ENCODE data around the gene RABAC1. TPM values are rescaled to one million over a fixed set of nuclear protein-coding genes. Genes with fewer than 3 reads are reported as not detected.

RABAC1 gene
- total and polyA plus RNA-seq, 2 experiments from 2014 or later = 151 to 270 TPM

DNA sequence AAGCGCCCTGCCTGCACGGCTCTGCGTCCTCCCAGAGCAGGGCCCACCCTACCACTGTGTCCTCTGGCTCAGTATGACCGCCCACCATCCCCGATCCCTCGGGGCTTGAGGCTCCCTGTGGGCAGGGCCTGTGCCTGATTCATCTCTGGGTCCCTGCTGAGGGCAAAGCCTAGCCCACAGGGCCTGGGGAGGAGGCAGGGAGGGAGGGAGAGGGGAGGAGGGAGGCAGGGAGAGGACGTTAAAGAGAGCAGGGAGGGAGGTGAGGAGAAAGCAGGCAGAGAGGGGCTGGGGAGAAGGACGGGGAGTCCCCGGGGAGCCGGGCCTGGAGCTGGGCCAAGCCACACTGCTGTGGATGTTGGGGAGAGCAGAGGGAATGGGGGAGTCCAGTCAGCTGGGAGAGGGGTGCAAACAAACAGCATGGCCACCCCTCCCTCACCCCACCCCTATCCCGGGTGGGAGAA is 26.8 kb downstream of the RABAC1 start:
- Histone ChIP-seq H3K4me3 (no peak overlapping the region), H3K9me3 (ENCODE audit: low read depth) (no peaks in the 10 kb centered on the region), H3K4me1 (ENCODE audit: low read depth) (no peaks in the 10 kb centered on the region), H3K27ac (no peak overlapping the region), H3K27me3 (peaks cover 96% of the 10 kb centered on the region), H3K36me3 (no peaks in the 10 kb centered on the region)
- TF ChIP-seq, protein P1, sequence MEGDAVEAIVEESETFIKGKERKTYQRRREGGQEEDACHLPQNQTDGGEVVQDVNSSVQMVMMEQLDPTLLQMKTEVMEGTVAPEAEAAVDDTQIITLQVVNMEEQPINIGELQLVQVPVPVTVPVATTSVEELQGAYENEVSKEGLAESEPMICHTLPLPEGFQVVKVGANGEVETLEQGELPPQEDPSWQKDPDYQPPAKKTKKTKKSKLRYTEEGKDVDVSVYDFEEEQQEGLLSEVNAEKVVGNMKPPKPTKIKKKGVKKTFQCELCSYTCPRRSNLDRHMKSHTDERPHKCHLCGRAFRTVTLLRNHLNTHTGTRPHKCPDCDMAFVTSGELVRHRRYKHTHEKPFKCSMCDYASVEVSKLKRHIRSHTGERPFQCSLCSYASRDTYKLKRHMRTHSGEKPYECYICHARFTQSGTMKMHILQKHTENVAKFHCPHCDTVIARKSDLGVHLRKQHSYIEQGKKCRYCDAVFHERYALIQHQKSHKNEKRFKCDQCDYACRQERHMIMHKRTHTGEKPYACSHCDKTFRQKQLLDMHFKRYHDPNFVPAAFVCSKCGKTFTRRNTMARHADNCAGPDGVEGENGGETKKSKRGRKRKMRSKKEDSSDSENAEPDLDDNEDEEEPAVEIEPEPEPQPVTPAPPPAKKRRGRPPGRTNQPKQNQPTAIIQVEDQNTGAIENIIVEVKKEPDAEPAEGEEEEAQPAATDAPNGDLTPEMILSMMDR (IDR thresholded peaks at IDR 0.05; ENCODE audit: low read depth, low read length) = no peak
- DNase-seq (ENCODE audit: low read depth in 1 of 2, low spot score in 1 of 2) = no peak

DNA sequence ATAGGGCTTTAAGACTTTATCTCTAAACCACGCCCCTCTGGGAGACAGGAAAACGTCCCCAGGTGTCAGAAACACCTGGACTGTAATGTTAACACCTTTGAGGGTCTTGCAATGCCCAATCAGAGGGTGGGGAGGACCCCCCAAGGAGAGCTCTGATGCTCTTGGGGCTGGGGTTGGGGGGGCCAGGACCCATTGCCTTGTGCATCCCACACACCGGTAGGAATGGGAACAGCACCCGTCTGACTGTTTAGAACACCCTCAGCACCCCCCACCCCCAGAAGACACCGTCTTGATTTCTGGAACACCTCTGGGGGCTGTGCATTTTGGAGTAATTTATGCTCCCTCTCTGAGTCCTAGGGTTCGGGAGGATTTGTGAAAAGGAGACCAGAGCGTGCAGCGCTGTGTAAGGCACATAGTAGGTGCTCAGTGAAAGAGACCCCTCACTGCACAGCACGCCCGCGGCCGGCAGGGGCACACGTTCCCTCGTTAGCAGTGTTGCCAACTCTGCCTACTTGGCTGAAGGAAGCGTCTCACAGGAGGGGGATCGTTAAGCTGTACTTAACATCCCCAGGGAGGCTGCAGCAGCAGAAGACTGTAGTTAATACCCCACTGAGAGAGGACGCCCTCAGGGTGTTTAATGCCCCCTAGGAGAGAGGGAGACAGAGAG is 28.1 kb downstream of the RABAC1 start:
- no peak for DNase-seq (ENCODE audit: low read depth in 1 of 2, low spot score in 1 of 2)
- Histone ChIP-seq H3K4me3 (no peak overlapping the region), H3K27ac (no peak overlapping the region), H3K27me3 (peaks cover 96% of the 10 kb centered on the region), H3K4me1 (ENCODE audit: low read depth) (no peaks in the 10 kb centered on the region), H3K9me3 (ENCODE audit: low read depth) (no peaks in the 10 kb centered on the region), H3K36me3 (no peaks in the 10 kb centered on the region)
- TF ChIP-seq, protein P1 (IDR thresholded peaks at IDR 0.05; ENCODE audit: low read depth, low read length) = peak; percentile 53

DNA sequence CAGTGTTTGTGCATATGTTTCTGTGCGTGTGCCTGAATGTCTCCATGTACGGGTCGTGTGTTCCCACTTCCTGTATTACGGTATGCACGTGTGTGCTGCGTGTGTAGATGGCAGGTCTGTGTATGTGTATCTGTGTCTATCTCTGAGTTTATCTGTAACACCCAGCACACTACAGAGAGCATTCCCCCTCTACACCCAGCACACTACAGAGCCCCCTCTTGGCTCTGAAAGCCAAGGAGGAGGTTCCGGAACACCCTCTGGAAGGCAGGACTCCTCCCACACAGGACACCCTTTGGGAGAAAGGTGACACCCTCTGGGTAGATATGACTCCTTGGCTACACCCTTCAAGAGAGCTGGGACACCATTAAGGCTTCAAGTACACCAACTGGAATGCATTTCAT is 28.8 kb downstream of the RABAC1 start:
- TF ChIP-seq, protein P1 (IDR thresholded peaks at IDR 0.05; ENCODE audit: low read depth, low read length) = no peak
- H3K9me3 ChIP-seq (ENCODE audit: low read depth) = no peaks in the 10 kb centered on the region
- no peaks in the 10 kb centered on the region for H3K36me3 ChIP-seq
- H3K4me3 ChIP-seq = no peak overlapping the region
- no peaks in the 10 kb centered on the region for H3K4me1 ChIP-seq (ENCODE audit: low read depth)
- no peak overlapping the region for H3K27ac ChIP-seq
- peaks cover 96% of the 10 kb centered on the region for H3K27me3 ChIP-seq
- no peak for DNase-seq (ENCODE audit: low read depth in 1 of 2, low spot score in 1 of 2)

DNA sequence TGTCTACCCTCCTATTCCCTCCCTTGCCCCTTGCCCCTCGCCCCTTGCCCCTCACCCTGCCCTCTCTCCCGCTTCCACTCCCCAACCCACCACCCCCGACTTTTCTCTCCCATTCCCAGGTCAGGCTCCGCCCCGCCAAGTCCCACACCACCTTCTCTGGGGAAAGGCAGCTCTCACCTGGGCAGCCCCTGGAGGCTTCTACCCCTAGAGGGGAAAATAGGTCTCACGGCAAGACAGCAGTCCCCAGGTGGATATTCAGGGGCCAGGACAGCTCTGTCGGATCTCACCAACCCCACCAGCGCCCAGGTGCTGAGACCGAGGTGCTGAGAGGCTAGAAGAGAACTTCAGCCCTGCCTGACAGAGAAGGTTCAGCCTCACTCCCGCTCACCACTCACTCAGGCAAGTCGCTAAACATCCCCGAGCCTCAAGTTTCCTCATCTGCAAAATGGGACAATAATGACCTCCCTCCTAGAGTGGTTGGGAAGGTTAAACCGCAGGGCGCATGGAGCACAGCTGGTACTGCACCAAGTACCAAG is 29.5 kb downstream of the RABAC1 start:
- no peaks in the 10 kb centered on the region for H3K4me1 ChIP-seq (ENCODE audit: low read depth)
- no peak for DNase-seq (ENCODE audit: low read depth in 1 of 2, low spot score in 1 of 2)
- no peak overlapping the region for H3K27ac ChIP-seq
- TF ChIP-seq, protein P1 (IDR thresholded peaks at IDR 0.05; ENCODE audit: low read depth, low read length) = no peak
- no peaks in the 10 kb centered on the region for H3K36me3 ChIP-seq
- H3K9me3 ChIP-seq (ENCODE audit: low read depth) = no peaks in the 10 kb centered on the region
- peaks cover 98% of the 10 kb centered on the region for H3K27me3 ChIP-seq
- no peak overlapping the region for H3K4me3 ChIP-seq

DNA sequence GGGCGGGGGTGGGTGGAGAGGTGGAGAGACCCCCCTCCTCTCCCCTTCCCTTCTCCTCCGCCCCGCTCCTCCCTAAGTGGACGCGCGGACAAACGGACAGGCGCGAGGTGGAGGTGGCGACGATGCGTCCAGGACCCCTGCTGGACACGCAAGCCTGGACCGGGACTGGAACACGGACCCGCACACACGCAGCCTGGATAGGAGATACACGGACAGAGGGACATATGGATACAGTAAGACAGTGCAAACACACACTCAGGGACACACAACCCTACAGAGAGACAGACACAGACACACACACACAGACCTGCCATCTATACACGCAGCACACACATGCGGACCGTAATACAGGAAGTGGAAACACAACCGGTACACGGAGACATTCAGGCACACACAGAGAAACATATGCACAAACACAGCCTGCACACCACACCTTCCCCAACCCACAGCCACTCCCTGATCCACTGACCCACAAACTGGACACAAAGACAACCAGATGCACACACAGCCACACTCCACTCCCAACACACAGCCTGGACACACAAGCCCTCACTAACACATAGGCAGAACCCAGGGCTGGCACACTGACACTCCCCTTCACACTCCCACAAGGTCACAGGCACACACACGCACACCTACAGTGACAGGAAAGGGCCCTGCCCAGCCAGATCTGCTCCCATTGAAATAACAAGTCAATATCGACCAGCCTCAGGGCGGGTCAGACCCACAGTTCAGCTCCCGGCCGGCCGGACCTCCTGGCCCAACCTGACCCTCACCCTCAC is 30.2 kb downstream of the RABAC1 start:
- H3K4me1 ChIP-seq (ENCODE audit: low read depth) = no peaks in the 10 kb centered on the region
- H3K27me3 ChIP-seq = peaks cover 100% of the 10 kb centered on the region
- no peaks in the 10 kb centered on the region for H3K9me3 ChIP-seq (ENCODE audit: low read depth)
- peak overlapping the region; percentile 42 for H3K4me3 ChIP-seq
- no peak for DNase-seq (ENCODE audit: low read depth in 1 of 2, low spot score in 1 of 2)
- TF ChIP-seq, protein P1 (IDR thresholded peaks at IDR 0.05; ENCODE audit: low read depth, low read length) = no peak
- H3K27ac ChIP-seq = no peak overlapping the region
- H3K36me3 ChIP-seq = no peaks in the 10 kb centered on the region
